ENCODE results near the gene ANTKMT.

DNA sequence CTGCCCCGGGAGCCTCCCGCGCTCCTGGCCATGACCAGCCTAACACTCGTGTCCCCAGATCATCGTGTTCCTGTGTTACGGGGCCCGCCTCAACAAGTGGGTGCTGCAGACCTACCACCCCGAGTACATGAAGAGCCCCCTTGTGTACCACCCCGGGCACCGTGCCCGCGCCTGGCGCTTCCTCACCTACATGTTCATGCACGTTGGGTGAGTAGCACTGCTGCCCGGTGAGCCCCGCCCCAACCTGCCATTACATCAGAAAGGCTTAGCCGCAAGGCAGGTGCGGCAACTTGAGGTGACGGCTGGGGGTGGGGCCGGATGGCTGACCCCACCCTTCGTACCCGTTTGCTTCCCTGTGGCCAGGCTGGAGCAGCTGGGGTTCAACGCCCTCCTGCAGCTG is 44.0 kb upstream of the ANTKMT start:
- TF ChIP-seq POLR2AphosphoS5 (IDR thresholded peaks at IDR 0.05): no peak
- TF ChIP-seq, protein P1, sequence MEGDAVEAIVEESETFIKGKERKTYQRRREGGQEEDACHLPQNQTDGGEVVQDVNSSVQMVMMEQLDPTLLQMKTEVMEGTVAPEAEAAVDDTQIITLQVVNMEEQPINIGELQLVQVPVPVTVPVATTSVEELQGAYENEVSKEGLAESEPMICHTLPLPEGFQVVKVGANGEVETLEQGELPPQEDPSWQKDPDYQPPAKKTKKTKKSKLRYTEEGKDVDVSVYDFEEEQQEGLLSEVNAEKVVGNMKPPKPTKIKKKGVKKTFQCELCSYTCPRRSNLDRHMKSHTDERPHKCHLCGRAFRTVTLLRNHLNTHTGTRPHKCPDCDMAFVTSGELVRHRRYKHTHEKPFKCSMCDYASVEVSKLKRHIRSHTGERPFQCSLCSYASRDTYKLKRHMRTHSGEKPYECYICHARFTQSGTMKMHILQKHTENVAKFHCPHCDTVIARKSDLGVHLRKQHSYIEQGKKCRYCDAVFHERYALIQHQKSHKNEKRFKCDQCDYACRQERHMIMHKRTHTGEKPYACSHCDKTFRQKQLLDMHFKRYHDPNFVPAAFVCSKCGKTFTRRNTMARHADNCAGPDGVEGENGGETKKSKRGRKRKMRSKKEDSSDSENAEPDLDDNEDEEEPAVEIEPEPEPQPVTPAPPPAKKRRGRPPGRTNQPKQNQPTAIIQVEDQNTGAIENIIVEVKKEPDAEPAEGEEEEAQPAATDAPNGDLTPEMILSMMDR (IDR thresholded peaks at IDR 0.05 in 8 of 11, conservative IDR thresholded peaks at IDR 0.05 in 3 of 11): no peak
- no peak for TF ChIP-seq POLR2A (IDR thresholded peaks at IDR 0.05)
